NB4 (cell line): ENCODE data around the gene MYO9B.

Source experiments
- DNase-seq: peaks from one replicate; pipeline ENCODE4 v3.0.0; 2010; ENCODE audit warnings: low read depth
- H3K4me3 ChIP-seq: one replicate; pipeline ENCODE4 v1.5.1; 2011; ENCODE audit warnings: mild to moderate bottlenecking, low read depth, low read length, moderate library complexity
- MYC ChIP-seq: IDR thresholded peaks from 2 replicates; pipeline ENCODE4 v1.6.1; 2011; ENCODE audit warnings: low read depth, low read length
- POLR2A ChIP-seq: IDR thresholded peaks from 2 replicates; pipeline ENCODE4 v1.6.1; 2011; ENCODE audit warnings: mild to moderate bottlenecking; ENCODE audit not compliant: insufficient read length; ENCODE audit errors: extremely low read depth
- TF ChIP-seq, protein P1 (sequence below): IDR thresholded peaks from 2 replicates; pipeline ENCODE4 v1.6.1; 2011; ENCODE audit warnings: low read depth, low read length
- TF ChIP-seq, protein P2 (sequence below): IDR thresholded peaks from one replicate; pipeline ENCODE4 v1.5.1; 2012; ENCODE audit warnings: low read depth, low read length

The MYO9B gene

DNA sequence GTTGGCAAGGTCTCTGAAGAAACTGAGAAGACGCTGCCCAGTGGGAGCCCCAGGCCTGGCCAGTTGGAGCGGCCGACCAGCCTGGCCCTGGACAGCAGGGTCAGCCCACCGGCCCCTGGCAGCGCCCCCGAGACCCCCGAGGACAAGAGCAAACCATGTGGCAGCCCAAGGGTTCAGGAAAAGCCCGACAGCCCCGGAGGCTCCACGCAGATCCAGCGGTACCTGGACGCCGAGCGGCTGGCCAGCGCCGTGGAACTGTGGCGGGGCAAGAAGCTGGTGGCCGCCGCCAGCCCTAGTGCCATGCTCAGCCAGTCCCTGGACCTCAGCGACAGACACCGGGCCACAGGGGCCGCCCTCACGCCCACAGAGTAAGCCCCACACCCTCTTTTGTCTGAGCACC, 119.5 kb downstream of the MYO9B start:
- TF ChIP-seq POLR2A, result no peak
- DNase-seq, result no peak
- no peak overlapping the region for H3K4me3 ChIP-seq

DNA sequence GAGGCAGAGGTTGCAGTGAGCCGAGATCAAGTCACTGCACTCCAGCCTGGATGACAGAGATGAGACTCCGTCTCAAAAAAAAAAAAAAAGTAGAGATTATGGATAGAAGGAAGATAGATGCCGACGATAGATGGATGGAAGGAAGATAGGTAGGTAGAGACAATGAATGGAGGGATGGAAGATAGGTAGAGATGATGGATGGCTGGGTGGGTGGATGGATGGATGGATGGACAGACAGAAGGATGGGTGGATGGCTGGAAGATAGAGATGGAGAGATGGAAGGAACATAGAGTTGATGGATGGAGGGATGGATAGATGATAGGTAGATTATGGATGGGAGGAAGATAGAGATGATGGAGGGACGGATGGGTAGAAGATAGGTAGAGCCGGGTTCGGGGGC, 121.0 kb downstream of the MYO9B start:
- H3K4me3 ChIP-seq, result no peak overlapping the region
- no peak for DNase-seq
- TF ChIP-seq, protein P1, sequence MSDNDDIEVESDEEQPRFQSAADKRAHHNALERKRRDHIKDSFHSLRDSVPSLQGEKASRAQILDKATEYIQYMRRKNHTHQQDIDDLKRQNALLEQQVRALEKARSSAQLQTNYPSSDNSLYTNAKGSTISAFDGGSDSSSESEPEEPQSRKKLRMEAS, result no peak
- no peak for TF ChIP-seq MYC
- no peak for TF ChIP-seq POLR2A
- TF ChIP-seq, protein P2, sequence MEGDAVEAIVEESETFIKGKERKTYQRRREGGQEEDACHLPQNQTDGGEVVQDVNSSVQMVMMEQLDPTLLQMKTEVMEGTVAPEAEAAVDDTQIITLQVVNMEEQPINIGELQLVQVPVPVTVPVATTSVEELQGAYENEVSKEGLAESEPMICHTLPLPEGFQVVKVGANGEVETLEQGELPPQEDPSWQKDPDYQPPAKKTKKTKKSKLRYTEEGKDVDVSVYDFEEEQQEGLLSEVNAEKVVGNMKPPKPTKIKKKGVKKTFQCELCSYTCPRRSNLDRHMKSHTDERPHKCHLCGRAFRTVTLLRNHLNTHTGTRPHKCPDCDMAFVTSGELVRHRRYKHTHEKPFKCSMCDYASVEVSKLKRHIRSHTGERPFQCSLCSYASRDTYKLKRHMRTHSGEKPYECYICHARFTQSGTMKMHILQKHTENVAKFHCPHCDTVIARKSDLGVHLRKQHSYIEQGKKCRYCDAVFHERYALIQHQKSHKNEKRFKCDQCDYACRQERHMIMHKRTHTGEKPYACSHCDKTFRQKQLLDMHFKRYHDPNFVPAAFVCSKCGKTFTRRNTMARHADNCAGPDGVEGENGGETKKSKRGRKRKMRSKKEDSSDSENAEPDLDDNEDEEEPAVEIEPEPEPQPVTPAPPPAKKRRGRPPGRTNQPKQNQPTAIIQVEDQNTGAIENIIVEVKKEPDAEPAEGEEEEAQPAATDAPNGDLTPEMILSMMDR, result no peak

- DNase-seq, result no peak
- no peak overlapping the region for H3K4me3 ChIP-seq
- TF ChIP-seq, protein P1, result no peak
- TF ChIP-seq MYC, result no peak
Measured at GRCh38 chr19:17197666-17198065, 122.1 kb downstream of the MYO9B start.

DNA sequence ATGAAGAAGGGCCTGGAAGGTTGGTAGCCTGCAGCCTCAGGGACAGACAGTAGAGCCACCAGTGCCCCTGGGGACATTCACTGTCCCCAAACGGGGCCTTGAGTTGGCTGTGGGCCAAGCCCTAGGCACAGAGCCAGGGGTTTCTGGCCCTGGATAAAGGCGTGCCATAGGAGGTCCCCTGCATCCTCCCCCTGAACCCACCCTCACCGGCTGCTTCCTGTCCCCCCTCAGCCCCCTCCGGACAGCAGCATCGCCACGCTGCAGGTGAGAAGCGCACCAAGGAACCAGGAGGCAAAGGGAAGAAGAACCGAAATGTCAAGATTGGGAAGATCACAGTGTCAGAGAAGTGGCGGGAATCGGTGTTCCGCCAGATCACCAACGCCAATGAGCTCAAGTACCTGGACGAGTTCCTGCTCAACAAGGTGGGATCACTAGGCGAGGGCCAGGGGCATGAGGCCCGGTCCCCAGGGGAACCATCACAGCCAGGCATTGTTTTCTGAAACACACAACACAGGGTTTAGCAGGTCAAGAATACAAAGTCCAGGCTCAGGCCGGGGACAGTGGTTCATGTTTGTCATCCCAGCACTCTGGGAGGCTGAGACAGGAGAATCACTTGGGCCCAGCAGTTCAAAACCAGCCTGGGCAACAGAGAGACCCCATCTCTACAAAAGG, 125.0 kb downstream of the MYO9B start:
- no peak for DNase-seq
- no peak overlapping the region for H3K4me3 ChIP-seq
- TF ChIP-seq, protein P1, result no peak
- TF ChIP-seq, protein P2, result no peak
- TF ChIP-seq MYC (no peak), POLR2A (no peak)

GRCh38 chr19:17202249-17202648, 126.7 kb downstream of the MYO9B start:
- no peak overlapping the region for H3K4me3 ChIP-seq
- TF ChIP-seq, protein P2, result no peak
- TF ChIP-seq POLR2A (no peak), MYC (no peak)
- TF ChIP-seq, protein P1, result no peak
- no peak for DNase-seq

GRCh38 chr19:17202713-17203112, 127.1 kb downstream of the MYO9B start:
- no peak for TF ChIP-seq POLR2A
- TF ChIP-seq, protein P1, result no peak
- no peak for TF ChIP-seq MYC
- TF ChIP-seq, protein P2, result no peak
- DNase-seq, result no peak
- H3K4me3 ChIP-seq, result no peak overlapping the region
